Astrocyte of the cerebellum (primary cell): ENCODE measurements around the gene FBXL17.

Experiments
- DNase-seq: peaks from one replicate; pipeline ENCODE4 v3.0.0-alpha.2; 2011; ENCODE audit warnings: low read depth
- H3K4me3 ChIP-seq: 2 replicates; pipeline ENCODE4 v1.5.1; 2011; ENCODE audit warnings: mild to moderate bottlenecking, low read depth, low read length, moderate library complexity
- in situ Hi-C: cut with HindIII; loops from 2 replicates; pipeline ENCODE4 v1.10.0; 2017; ENCODE audit warnings: low sequenced_read_pairs
- TF ChIP-seq, protein P1 (sequence below): IDR thresholded peaks from 2 replicates; pipeline ENCODE4 v1.5.1; 2012; ENCODE audit warnings: low read length, low read depth, moderate library complexity, mild to moderate bottlenecking; ENCODE audit errors: missing control alignments

The FBXL17 gene

DNA sequence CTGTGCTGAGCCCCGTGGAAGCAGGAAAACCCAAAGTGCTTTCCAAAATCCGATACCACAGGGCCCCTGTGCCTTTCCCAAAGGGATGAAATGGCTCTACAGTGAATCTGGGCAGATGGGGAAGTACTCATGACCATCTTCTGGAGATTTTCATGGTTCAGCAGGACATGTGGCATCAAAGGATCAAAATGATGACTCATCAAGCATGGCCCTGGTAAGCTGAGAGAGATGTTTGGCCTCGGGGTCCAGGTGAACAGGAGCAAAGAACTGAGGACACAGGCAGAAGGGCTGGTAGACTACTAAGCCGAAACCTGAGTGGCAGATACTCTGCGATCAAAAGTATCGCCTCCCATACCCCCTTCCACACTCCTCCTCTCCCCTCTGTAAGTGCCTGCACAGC is 551.1 kb downstream of the FBXL17 start:
- TF ChIP-seq, protein P1, sequence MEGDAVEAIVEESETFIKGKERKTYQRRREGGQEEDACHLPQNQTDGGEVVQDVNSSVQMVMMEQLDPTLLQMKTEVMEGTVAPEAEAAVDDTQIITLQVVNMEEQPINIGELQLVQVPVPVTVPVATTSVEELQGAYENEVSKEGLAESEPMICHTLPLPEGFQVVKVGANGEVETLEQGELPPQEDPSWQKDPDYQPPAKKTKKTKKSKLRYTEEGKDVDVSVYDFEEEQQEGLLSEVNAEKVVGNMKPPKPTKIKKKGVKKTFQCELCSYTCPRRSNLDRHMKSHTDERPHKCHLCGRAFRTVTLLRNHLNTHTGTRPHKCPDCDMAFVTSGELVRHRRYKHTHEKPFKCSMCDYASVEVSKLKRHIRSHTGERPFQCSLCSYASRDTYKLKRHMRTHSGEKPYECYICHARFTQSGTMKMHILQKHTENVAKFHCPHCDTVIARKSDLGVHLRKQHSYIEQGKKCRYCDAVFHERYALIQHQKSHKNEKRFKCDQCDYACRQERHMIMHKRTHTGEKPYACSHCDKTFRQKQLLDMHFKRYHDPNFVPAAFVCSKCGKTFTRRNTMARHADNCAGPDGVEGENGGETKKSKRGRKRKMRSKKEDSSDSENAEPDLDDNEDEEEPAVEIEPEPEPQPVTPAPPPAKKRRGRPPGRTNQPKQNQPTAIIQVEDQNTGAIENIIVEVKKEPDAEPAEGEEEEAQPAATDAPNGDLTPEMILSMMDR, result no peak
- no peak for DNase-seq
- no peak overlapping the region for H3K4me3 ChIP-seq
- in situ Hi-C loops, result no loop called here

DNA sequence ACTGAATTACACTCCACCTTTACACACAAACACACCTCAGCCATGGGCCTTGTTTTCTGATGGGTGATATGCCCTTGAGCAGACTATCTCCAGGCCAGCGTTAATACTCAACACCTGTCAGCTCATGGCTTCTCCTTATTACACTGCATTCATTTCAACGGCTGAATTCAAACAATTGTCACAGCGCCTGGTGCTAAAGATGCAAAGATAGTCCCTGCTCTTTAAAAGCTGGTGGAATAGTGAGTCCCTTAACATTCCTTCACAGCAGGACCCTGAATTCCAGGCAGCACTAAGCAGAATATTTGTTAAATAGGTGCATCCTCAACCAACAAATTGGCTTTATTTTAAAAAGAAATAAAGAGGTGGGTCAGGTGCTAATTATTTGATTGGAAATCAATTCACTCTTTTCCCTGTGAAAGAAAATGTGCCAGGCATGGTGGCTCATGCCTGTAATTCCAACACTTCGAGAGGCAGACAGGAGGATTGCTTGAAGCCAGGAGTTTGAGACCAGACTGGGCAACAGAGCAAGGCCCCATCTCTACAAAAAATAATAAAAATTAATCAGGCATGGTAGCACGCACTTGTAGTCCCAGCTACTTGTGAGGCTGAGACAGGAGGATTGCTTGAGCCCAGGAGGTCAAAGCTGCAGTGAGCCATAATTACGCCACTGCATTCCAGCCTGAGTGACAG is 555.4 kb downstream of the FBXL17 start:
- H3K4me3 ChIP-seq, result no peak overlapping the region
- TF ChIP-seq, protein P1, result no peak
- no peak for DNase-seq
- in situ Hi-C loops, result no loop called here

DNA sequence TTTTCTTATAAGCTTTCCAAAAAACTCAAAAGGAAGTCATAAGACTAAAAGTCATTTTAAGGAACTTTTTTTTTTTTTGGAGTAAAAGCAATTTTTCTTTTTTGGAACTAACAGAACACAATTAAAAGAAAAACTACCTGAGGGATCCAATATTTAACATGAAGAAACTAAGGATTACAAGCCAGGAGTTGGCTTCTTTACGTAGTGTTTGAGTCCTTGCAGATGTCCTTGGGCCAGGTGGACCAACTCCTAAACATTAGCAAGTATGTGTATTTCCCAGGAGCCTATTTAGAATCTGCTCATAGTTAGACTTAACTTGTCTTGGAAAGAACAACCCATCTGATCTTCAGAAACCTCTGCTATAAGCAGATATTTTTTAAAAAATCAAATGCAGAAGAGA is 557.1 kb downstream of the FBXL17 start:
- in situ Hi-C loops, result no loop called here
- DNase-seq, result no peak
- TF ChIP-seq, protein P1, result no peak
- H3K4me3 ChIP-seq, result no peak overlapping the region

GRCh38 chr5:107821288-107821687 is 560.6 kb downstream of the FBXL17 start:
- no peak for DNase-seq
- TF ChIP-seq, protein P1, result no peak
- in situ Hi-C loops, result no loop called here
- H3K4me3 ChIP-seq, result no peak overlapping the region

GRCh38 chr5:107820429-107820828 is 561.5 kb downstream of the FBXL17 start:
- no peak overlapping the region for H3K4me3 ChIP-seq
- TF ChIP-seq, protein P1, result no peak
- DNase-seq, result no peak
- in situ Hi-C loops, result no loop called here

- no peak for DNase-seq
- TF ChIP-seq, protein P1, result no peak
- no peak overlapping the region for H3K4me3 ChIP-seq
- in situ Hi-C loops, result no loop called here
Observed at GRCh38 chr5:107817951-107818350, 563.9 kb downstream of the FBXL17 start.

DNA sequence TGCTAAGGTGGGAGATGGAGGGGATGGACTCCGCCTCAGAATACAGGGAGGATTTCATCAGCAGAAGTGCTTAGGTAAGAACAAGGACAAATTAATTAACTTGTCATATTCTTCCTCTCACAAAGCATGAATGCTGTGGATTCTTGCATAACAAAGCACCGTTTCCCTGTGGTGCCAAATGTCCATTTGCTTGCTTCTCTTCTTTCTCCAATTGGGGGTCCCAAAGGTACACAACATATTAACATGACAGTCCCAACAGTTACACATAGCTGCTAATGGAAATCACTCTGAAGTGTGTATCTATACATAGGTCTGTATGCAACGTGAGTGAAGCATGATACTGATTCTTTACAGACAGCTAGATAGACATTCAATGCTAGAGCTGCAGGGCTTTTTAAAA is 564.5 kb downstream of the FBXL17 start:
- no peak for DNase-seq
- no peak overlapping the region for H3K4me3 ChIP-seq
- TF ChIP-seq, protein P1, result no peak
- in situ Hi-C loops, result no loop called here
